Fibroblast of skin of right biceps (primary cell): Measurements from ENCODE around the gene USP24.
"Not testable (repeated sequence)": the region's sequence is repeated elsewhere in the genome, so short reads cannot be mapped to it uniquely, and the experiment has no call there.

ENCODE experiments used
- DNase-seq: peaks from one replicate; pipeline ENCODE4 v3.0.0-alpha.2; 2013

USP24 gene

DNA sequence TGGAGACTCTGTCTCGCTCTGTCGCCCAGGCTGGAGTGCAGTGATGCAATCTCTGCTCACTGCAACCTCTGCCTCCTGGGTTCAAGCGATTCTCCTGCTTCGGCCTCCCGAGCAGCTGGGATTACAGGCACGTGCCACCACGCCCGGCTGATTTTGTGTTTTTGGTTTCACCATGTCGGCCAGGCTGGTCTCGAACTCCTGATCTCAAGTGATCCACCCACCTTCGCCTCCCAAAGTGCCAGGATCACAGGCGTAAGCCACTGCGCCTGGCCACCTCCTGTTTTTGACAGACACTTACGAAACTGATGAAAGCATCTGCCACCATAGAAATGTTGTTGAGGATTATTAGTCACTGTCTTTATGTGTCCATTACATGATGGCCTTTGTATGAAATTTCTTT lies 106.2 kb downstream of the USP24 start:
- not testable (repeated sequence) for DNase-seq

DNA sequence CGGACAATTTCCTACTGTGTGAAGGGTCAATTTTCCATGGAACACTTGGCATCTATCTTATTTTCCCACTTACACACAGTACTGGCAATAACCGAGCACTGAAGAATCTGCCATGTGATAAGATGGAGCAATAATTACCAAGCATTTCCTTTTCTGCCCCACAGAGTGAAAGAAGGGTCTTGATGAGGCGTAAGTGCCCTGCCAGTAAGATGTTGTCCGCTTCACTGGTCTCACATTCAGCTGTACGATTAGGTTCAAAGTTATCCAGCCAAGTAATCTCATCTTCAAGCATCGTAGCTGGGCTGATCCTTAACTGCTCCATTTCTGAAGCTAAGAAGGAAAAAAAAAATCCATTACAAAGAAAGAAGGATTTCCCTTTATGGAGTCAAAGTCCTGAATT lies 108.1 kb downstream of the USP24 start:
- no peak for DNase-seq

DNA sequence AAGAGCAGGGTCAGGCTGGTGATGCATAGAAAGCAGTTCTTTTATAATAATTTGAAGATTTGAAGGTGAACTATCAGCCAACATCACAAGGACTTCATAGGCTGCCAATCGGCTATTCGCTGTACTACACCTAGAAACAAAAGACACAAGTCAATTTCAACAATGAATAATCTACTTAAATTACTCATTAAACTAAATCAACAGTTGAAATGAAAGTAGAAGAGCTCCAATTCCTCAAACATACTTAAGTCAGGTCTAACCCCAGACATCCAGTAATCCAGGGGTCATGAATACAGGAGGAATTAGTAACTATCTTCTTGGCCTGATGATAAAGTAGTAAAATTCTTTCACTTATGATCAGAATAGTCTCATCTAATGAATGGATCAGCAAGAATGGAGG lies 111.3 kb downstream of the USP24 start:
- DNase-seq: no peak

DNA sequence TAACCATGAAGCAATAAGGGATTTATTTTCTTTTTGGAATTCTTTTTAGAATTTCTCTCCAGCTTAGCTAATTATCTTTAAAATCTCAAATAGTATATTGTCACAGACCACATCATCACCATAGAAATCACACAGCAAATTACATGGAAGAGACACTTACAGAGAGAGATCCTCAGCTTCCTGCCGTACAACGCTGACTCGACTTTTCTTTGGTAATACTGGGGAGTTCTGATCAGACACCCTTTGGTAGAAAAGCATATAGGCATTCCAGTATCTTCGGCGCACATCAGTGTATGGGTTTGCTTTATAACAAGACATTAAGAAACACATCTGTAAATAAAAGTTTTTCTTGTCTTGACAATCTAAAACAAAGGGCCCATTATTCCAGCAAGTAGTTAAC lies 120.1 kb downstream of the USP24 start:
- DNase-seq: no peak

DNA sequence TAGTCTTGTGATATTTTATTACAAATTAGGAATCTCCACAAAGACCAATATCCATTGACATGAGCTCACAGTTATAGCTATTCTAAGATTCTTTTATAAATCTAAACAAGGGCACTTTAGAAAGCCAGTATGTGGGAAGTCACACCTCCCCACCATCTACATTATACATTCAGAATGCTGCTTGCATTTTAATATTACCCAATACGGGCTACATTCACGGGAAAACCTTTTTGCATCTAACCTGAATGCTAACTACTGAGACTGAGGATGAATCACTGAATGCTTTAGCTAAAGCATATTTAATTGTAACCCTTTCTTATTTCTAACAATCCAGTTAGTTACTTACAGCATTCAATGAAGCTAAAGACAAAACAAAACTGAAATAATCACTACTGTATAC lies 122.7 kb downstream of the USP24 start:
- DNase-seq: no peak

DNA sequence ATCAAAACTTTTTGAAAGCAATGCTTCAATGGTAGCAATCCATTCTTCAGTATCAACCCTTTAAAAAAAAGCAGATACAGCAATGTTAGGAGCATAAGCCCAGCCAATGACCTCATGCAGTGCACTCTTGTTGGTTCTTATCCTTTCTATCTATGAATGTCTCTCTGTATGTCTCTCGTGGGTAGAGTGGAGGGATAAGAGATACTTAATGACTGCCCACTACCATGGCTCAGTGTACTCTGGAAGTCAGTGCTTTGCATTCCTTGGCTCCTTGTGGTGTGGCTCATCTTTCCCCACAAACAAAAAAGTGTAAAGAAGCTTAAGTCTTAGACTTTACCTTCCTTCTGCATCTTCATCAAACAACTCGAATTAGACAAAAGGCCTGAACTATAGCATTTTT lies 125.5 kb downstream of the USP24 start:
- peak; percentile 19 for DNase-seq

DNA sequence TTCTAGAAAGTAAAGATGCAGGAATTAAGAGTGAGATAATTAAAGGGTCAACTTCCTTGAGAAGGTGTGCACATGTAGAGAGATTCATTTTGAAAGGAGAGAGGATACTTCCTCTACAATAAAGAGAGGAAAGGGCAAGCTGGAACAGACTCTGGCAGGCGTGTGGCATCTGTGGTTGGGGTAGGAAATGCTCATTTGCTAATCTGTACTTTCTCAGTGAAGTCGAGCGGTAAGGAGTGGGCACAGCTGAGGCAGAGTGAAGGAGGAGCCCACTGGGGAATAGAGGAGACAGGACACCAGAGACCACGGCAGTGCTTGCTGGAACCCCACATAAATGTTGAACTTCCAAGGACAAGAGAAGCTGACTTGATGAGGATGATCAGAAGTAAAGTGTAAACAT lies 126.8 kb downstream of the USP24 start:
- DNase-seq: no peak

DNA sequence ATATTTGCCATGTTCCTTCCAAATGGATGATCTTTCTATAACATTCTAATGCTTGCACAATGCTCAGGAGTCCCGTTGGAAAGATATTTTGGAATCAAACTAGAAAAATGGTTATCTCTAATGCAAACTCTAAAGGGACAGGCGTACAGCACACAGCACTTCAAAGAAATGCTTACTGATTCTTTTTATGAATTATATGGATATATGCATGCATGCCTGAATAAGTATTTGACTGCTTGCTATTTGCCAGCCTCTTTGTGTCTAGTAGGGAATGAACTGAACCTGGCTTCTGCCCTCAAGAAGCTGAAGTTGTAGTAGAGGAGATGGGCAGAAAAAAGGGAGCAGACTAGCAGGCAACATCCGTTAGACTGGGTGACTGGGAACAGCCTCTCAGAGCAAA lies 127.7 kb downstream of the USP24 start:
- DNase-seq: no peak

DNA sequence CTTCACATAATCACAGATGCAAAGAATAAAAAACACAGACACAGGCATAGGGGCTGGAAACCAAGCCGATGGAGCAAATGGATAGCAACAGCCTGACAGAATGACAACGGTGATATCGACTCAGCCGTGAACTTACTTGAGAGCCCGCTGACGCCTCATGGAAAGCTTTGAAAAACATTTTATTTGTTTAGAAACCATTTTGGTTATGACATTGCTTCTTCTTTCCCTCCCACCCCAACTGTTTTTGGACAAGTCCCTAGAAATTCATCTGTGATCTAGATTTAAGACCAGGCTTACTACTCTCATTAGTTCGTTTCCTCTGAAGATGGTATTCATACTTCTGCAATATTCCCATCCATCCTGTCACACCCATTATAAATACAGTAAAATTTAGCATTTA lies 130.9 kb downstream of the USP24 start:
- no peak for DNase-seq

DNA sequence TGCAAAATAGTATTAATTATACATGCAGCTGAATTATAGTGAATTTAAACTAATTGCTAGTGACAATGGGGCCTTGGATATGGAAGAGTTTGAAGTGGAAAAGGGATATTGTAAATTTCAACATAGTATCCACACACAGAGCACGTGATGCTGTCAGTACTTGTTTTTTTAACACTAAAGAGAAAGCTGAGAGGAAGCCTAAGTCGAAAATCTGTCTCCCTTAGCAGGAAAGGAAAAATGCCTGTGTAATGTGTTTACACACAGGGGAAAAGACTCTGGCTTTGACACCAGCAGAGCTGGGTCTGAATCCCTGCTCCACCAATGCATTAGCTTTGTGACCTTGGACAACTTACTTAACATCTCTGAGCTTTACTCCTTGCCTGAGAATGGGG lies 133.3 kb downstream of the USP24 start:
- DNase-seq: no peak

DNA sequence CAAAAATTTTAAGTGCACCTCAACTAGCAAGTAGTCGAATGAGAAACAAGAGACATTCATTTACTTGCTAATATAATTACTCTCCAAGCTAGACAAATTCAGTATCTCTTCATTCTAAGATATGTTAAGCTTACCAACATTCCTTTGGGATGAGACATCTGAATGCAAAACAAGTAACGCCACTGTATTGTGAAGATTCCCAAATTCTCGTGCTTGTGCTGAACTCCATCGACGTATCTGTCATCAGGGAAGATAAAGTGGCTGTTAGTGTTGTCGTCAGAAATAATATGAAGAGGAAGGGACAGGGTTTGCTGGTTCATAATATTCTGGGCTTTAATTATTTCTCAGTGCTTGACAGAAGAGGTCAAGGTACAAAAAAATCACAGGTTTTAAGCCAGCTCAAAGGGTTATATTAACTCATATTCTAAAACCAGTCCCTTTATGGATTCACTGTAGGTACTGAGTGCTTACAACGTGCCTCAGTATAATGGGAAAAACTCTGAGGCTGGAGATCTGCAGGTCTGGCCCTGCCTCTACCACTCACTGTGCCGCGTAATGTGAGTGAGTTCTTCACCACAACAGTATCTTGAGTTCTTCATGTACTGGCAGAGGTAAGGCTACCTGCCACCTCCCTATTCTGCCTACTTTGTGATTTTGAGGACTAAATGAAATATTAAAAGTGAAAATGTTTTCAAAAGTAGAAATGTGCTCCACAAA lies 133.8 kb downstream of the USP24 start:
- peak; percentile 87 for DNase-seq

DNA sequence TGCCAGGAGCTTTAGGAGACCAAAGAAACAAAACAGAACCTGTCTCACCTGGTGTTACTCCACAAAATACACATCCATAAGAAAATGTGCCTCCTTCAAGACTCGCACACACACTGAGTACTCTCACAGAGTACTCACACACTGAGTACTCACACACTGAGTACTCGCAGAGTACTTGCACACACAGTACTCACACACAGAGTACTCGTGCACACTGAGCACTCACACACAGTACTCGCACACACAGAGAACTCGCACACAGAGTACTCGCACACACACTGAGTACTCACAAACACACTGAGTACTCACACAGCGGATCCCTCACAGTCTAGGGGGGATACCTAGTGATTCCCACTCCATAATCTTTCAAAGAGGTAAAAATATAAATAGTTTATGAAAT lies 135.5 kb downstream of the USP24 start:
- DNase-seq: no peak

DNA sequence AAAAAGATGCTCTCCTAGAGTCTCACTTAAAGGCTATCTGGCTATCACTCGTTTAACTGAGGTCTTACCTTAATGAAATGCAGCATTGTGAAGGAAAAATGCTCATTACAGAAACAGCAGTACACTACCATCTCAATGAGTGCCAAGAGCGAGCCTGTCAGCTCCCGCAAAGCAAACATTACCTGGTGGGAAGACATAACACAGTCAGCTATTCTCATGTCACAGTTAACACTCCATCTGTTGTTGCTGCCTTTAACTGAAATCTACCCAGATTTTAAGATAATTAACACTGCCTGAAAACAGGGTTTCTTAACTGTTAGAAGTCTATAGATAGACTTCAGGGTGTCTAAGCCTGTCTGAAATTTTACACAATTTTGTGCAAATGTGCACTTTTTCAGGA lies 136.7 kb downstream of the USP24 start:
- no peak for DNase-seq

DNA sequence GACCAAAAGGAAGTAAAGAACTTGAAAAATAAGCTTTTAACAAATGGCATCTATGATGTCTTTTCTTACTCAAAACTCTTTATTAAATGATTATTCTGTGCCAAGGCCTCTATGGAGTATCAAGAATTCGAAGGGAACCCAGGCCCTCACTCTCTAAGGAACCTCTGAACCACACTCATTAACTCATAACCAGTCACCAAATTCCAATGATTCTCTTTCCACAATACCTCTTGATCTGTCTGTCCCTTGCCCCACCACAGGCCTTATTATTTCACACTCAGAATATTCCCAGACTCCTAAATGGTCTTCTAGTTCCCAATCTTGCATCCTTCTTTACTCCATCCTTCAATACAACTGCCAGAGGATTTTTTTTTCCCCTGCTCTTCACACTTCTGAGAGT lies 138.8 kb downstream of the USP24 start:
- peak; percentile 13 for DNase-seq

DNA sequence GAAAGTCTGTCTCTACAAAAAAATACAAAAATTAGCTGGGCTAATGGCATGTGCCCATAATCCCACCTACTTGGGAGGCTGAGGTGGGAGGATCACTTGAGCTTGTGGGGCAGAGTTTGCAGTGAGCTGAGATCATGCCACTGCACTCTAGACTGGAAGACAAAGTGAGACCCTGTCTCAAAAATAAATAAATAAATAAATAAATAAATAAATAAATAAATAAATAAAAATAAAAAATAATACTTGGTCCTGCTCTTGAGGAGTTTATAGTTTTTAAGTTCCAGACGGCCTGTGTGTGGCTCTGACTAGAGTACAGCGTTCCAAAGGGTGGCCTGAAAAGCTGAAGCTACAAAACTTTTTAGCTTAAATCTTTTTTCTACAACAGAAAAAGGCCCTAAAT lies 140.7 kb downstream of the USP24 start:
- DNase-seq: no peak

DNA sequence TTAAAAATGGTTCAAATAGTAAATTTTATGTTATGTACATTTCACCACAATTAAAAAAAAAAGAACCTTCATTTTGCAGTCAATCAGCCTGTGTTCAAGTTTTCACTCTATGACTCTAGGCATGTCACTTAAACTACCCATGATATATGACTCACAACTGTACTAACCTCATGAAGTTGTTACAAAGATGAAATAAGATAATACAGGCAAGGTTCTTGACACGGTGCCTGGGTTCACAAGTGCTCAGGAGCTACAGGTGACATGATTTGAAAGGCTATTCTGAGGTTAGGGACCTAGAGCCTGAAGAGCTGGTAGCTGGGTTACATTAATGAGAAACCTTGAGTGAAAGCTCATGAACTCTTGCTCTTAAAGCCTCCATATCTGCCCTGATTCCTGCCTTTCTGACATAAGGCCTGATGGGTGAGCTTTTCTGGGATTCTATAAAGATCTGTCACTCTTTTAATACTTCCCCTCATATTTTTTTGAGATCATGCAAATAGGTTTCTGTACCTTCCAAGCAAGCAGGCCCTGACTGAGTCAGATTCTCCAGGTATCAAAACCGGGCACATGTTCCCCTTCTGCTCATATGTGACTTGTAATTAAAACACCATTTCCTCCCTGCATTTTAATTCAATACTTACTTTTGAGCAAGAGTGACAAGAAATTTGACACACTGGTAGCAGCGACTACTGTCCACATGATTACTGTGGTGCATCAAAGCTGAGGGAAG lies 141.8 kb downstream of the USP24 start:
- no peak for DNase-seq

DNA sequence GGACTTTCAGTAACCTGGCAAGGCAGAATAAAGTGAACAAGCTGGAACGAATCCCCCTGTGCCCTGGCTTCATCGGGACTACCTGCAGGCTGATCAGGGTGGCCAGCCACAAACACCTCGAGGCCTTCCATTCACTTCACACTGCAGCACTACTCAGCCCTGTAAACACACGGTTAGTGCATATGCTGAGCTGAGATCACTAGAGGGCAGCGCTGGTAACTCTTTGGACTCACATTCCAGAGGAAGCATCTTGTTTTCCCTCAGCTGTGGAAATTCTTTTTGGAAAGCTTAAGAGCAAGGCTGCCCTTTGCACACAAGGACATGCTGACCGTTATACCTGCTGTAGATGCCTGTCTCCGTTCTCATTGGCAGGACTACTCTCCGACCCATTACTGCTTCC lies 143.7 kb downstream of the USP24 start:
- DNase-seq: peak; percentile 55

DNA sequence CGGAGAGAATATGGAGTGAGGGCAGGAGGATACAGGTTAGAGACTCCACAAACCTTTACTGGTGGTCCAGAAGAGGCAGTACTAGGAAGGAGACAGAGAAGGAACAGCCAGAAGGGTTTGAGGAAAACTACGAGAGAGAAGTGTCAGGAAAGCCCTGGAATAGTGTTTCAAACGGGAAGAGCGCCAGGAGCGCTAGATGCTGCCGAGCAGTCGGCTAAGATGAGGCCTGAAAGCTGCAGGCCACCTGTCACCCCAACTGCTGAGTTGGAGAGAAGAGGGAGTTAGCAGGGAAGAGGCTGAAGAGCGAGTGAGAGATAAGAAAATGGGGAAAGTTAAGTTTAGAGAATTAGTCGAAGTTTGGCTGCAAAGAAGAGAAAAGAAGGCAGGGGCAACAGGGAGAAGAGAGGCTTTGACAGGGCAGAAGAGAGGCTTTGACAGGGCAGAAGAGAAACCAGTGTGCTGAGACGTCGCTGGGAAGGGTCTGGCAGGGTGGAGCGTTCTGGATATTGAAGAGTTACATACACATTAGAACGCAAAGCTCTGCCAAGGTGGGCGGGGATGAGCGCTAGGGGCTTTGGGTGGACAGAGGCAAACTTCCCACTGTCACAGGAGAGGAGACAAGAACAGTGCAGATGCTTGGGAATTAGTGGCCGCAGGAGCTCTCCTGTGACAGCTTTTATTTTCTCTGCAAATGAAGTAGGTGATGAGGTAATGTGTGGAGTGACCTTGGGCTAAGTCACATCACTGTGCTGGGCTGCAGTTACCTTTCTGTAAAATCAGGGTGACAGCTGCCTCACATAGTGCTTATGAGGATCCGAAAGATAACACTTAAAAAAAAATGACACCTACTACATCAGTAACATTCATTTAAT lies 144.6 kb downstream of the USP24 start:
- DNase-seq: no peak

DNA sequence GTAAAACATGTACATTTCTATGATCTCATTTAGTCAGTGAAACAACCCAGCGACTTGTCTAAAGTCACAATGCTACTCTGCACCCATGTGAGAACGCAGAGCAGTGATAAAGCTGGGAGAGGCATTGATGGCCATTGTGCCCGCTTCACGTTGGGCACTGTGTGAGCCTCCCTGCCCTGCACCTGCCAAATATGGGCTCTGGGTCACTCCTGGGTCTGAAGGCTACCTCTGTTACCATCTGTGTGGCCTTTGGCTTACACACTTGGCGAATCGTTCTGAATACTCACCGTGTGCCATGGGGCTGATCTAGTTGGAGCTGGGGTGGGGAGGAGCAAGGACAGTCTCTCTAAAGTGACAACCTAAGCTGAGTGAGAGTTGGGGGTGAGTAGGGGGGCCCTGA lies 145.9 kb downstream of the USP24 start:
- no peak for DNase-seq

DNA sequence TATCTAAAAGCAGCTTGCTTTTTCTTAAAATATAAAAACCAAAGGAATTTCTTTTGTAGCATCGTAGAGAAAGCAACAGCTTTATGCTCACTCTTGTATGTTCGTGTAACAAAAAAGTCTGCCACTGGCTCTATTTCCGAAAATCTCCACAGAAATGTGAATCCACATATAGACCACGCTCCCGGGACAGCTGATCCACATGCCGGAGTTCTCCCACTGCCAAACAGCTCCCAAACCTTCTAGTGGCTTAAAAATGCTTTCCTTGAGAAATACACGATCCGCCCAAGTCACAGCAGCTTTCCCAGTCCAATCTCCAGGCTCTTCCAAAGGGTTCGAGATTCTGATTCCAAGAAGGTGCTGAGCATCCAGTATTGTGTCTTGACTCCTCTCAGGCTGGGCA lies 146.5 kb downstream of the USP24 start:
- DNase-seq: no peak

DNA sequence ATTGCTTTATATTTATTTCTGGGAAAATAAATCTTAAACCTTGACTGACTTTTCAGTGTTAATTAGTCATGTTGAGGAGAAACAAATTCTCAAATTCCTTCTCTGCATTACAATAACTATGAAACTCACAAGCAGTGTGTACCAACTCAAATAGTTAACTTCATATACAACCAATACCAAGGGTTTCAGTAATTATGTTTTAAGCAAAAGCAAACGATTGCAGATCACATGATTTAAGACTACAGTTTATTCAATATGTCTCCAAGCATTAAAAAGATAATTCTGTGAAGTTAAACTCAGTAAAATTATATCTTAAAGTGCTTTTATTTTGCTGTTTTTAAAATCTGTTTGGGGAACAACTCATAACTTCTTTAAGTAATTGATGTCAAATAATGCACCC lies 147.2 kb downstream of the USP24 start:
- no peak for DNase-seq

DNA sequence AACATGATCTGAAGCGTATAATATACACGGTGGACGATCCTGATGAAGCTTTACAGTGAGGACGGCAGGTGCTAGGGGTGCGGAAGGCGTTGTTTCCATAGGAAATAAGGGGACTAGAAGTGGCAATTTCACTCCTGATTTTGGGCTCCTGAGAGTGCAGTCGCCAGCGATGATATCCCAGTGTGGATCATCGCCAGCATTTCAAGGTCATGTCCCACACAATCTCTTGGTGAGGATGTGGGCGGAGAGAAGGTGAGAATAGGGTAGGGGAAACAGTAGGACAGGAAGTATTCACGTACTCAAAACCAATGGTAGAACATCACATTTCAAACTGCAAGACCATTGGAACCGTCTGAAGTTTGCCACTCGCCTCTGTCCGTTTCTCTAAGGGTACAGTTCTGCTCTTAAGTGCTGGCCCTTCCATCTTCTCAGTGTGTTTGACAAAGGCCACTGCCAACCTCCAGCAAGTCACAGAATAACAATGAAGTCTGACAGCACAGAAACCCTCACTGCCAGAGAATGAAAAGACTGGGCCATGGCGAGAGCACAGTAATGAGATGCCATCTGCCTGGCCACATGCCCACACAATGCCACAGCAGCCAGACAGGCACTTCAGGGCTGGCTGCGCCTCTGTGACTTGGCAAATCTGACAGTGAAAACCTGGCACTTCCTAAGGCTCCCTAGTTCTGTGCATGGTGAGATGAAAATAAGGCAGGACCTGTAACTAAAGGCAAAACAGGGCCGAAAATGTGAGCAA lies 148.0 kb downstream of the USP24 start:
- DNase-seq: no peak

DNA sequence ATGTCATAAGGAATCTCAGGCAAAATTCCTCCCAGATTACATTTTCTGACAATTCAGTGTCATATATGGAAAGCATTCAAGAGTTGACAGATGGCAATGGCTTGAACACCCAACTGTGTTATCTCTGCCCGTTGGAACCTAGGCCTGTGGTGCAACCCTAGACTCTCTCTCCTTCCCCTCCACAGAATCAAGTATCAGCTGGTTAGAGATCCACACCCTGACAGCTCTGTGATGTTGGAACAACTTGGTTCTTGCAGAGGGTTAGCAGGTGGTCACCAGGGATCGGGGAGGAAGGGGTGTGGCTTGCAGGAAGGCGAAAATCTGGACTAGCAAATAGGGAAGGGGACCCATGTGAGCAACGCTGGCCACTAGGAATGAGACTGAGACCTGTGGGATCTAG lies 149.5 kb downstream of the USP24 start:
- no peak for DNase-seq
